Activated T-helper 17 cell treated with anti-CD3 and anti-CD28 coated beads, Interleukin-2, amount 50 U/mL, for 72 hours (primary cell): Measurements from ENCODE around the gene GPR139. TPM values are rescaled to one million over a fixed set of nuclear protein-coding genes. Genes with fewer than 3 reads are reported as not detected.

Experiments used
- ATAC-seq: fragments of 150-1000 bp; cut with Tn5 transposase; replicated peaks from 2 replicates; pipeline ENCODE4 v1.10.0; 2021; ENCODE audit warnings: mild to moderate bottlenecking, moderate library complexity
- H3K27ac Mint-ChIP-seq: one replicate; pipeline ENCODE4 v1.8.0; 2022; ENCODE audit warnings: mixed read lengths
- H3K27me3 Mint-ChIP-seq: one replicate; pipeline ENCODE4 v1.8.0; 2022; ENCODE audit warnings: mixed read lengths
- H3K36me3 Mint-ChIP-seq: one replicate; pipeline ENCODE4 v1.8.0; 2022; ENCODE audit warnings: low read depth, mild to moderate bottlenecking, mixed read lengths
- H3K4me1 Mint-ChIP-seq: one replicate; pipeline ENCODE4 v1.8.0; 2022; ENCODE audit warnings: mixed read lengths
- H3K4me3 Mint-ChIP-seq: one replicate; pipeline ENCODE4 v1.8.0; 2022; ENCODE audit warnings: mild to moderate bottlenecking, mixed read lengths
- H3K9me3 Mint-ChIP-seq: one replicate; pipeline ENCODE4 v1.8.0; 2022; ENCODE audit warnings: mixed read lengths
- total RNA-seq, 2 donors: library from RNA; stranded (reverse); gene quantifications; one replicate each; pipeline ENCODE4 v1.2.3, GENCODE V29; 2022

GPR139 gene
- total RNA-seq = not detected

DNA sequence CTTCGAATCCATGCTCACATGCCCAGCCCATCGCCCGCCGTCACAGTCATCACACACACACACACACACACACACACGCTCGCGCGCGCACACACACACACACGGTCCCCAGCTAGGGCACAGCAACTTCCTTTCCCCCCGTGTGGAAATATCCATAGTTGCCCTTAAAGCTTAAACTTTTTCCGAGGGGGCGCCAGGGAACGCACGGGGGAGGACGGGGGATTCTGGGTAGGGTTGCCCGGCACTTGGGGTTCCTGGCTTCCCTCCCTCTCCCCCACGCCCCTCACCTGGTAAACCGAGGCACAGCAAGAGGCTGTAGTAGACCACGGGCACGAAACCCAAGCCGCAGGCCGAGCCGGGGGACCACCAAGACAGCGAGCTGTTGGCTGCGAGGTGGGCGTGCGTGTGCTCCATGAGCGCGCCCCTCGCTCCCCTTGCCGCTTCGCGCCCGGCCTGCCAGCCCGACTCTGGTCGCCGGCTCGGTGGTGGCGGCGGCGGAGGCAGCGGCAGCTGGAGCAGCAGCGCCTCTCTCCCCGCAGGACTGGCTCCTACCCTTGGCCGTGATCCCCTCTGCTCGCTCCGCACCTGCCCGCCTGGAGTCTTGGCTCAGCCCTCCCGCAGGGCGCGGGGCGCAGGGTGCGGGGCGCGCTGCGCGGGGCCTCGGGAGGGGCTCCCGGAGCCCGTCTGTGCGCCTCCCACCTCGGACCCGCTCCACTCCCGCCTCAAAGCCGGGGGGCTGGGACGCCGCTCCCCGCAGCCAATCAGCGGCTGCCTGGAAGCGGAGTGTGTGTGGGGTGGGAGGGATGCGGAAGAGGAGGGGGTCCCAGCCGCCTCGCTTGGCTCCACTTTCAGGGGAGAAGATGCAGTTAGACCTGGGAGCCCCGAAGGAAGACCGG is at the start of gene GPR139:
Gene GPR139 (minus strand): TSS at position 688 of the 896 bp plus-strand sequence. CDS start 274 bp downstream, at position 414.
- ATAC-seq = no peak
- H3K27ac Mint-ChIP-seq = no peak within 1 kb of the TSS
- peaks cover 36% of the 10 kb centered on the region for H3K27me3 Mint-ChIP-seq
- no peaks in the 10 kb centered on the region for H3K4me1 Mint-ChIP-seq
- no peaks in the 10 kb centered on the region for H3K9me3 Mint-ChIP-seq
- no peaks in the 10 kb centered on the region for H3K36me3 Mint-ChIP-seq
- H3K4me3 Mint-ChIP-seq = no peak within 1 kb of the TSS

- ATAC-seq = no peak
- H3K27me3 Mint-ChIP-seq = peaks cover 20% of the 10 kb centered on the region
- no peak overlapping the region for H3K4me3 Mint-ChIP-seq
- H3K36me3 Mint-ChIP-seq = no peaks in the 10 kb centered on the region
- no peaks in the 10 kb centered on the region for H3K4me1 Mint-ChIP-seq
- H3K27ac Mint-ChIP-seq = no peak overlapping the region
- H3K9me3 Mint-ChIP-seq = peaks cover 14% of the 10 kb centered on the region
Observed at GRCh38 chr16:20122011-20122410, 48.3 kb upstream of the GPR139 start.

GRCh38 chr16:20114356-20114755 is 40.7 kb upstream of the GPR139 start:
- H3K27ac Mint-ChIP-seq = no peak overlapping the region
- H3K4me1 Mint-ChIP-seq = no peaks in the 10 kb centered on the region
- H3K36me3 Mint-ChIP-seq = no peaks in the 10 kb centered on the region
- H3K27me3 Mint-ChIP-seq = peaks cover 10% of the 10 kb centered on the region
- no peak for ATAC-seq
- H3K9me3 Mint-ChIP-seq = no peaks in the 10 kb centered on the region
- H3K4me3 Mint-ChIP-seq = no peak overlapping the region

DNA sequence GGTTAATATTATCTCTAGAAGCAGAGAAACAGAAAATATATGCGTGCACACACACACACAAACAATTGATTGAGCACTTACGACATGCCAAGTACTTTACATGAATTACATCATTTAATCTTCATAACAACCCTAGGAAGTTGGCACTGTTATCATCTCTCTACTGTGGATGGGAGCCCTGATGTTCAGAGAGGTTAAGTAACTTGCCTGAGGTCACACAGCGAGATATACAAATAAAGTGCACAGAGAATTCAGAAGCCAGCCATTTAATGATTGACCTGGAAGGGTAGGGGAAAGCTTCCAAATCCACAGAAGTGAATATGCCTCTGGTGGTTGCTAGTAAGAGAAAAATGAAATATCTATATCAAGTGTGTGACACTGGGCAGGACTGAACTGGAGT is 37.5 kb upstream of the GPR139 start:
- Mint-ChIP-seq H3K4me3 (no peak overlapping the region), H3K36me3 (no peaks in the 10 kb centered on the region), H3K9me3 (peaks cover 5% of the 10 kb centered on the region), H3K4me1 (no peaks in the 10 kb centered on the region), H3K27me3 (peaks cover 9% of the 10 kb centered on the region), H3K27ac (no peak overlapping the region)
- no peak for ATAC-seq

DNA sequence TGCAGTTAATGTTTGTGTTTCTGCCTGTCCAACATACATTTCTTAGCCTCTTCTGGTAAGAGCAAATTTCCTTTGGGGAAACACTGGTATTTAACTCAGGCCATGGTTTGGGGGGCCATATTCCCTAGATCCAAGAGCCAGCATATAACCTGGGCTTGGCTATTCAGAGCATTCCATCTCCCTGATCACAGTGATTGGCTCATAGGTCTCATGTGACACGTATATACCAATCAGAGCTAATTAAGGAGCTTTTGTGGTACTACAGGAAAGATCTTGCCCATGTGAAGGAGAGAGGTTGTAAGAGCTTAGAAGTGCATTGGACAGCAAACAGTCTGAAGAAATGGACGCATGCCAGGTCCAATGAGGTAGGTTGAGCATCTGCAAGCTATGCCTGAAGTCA is 33.4 kb upstream of the GPR139 start:
- Mint-ChIP-seq H3K4me1 (no peaks in the 10 kb centered on the region), H3K9me3 (peaks cover 8% of the 10 kb centered on the region)

GRCh38 chr16:20104563-20105183 is 31.0 kb upstream of the GPR139 start:
- Mint-ChIP-seq H3K27ac (no peak overlapping the region), H3K27me3 (peaks cover 9% of the 10 kb centered on the region), H3K9me3 (peaks cover 8% of the 10 kb centered on the region), H3K4me1 (no peaks in the 10 kb centered on the region), H3K4me3 (no peak overlapping the region), H3K36me3 (no peaks in the 10 kb centered on the region)
- no peak for ATAC-seq

More for the DNA sequence above, 33.4 kb upstream of the GPR139 start:
- Mint-ChIP-seq H3K27me3 (peaks cover 9% of the 10 kb centered on the region), H3K4me3 (no peak overlapping the region), H3K36me3 (no peaks in the 10 kb centered on the region), H3K27ac (no peak overlapping the region)
- no peak for ATAC-seq

GRCh38 chr16:20102521-20102920 is 28.8 kb upstream of the GPR139 start:
- no peak for ATAC-seq
- Mint-ChIP-seq H3K4me3 (no peak overlapping the region), H3K36me3 (no peaks in the 10 kb centered on the region), H3K27me3 (no peaks in the 10 kb centered on the region), H3K9me3 (peaks cover 3% of the 10 kb centered on the region), H3K27ac (no peak overlapping the region), H3K4me1 (no peaks in the 10 kb centered on the region)

GRCh38 chr16:20102021-20102420 is 28.3 kb upstream of the GPR139 start:
- peaks cover 3% of the 10 kb centered on the region for H3K9me3 Mint-ChIP-seq
- no peaks in the 10 kb centered on the region for H3K4me1 Mint-ChIP-seq
- no peak for ATAC-seq
- no peak overlapping the region for H3K4me3 Mint-ChIP-seq
- H3K27ac Mint-ChIP-seq = no peak overlapping the region
- H3K27me3 Mint-ChIP-seq = no peaks in the 10 kb centered on the region
- H3K36me3 Mint-ChIP-seq = no peaks in the 10 kb centered on the region

DNA sequence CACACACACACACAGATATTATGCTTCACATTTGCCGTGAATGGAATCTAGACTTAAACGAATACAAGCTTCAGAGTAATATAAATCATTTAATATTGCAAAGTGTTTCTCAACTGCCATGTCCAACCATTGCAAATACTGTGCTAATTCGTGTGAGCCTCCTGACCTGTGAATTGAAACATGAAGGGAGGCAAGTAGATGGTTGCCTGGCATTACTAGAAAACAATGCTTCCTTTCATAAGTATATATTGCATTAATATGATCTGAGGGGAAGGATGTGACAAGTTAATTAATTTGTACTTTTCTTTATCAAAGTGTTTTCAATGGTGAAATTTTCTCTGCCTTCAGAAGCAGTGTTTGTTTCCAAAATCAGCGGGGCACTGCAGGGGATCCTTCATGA is 25.7 kb upstream of the GPR139 start:
- Mint-ChIP-seq H3K27ac (no peak overlapping the region), H3K36me3 (no peaks in the 10 kb centered on the region), H3K4me3 (no peak overlapping the region), H3K9me3 (peaks cover 6% of the 10 kb centered on the region), H3K27me3 (peaks cover 3% of the 10 kb centered on the region), H3K4me1 (no peaks in the 10 kb centered on the region)
- ATAC-seq = no peak

- no peak for ATAC-seq
- Mint-ChIP-seq H3K4me3 (no peak overlapping the region), H3K4me1 (no peaks in the 10 kb centered on the region), H3K36me3 (no peaks in the 10 kb centered on the region), H3K9me3 (peaks cover 10% of the 10 kb centered on the region), H3K27ac (no peak overlapping the region), H3K27me3 (peaks cover 3% of the 10 kb centered on the region)
Observed at GRCh38 chr16:20094157-20094556, 20.5 kb upstream of the GPR139 start.

DNA sequence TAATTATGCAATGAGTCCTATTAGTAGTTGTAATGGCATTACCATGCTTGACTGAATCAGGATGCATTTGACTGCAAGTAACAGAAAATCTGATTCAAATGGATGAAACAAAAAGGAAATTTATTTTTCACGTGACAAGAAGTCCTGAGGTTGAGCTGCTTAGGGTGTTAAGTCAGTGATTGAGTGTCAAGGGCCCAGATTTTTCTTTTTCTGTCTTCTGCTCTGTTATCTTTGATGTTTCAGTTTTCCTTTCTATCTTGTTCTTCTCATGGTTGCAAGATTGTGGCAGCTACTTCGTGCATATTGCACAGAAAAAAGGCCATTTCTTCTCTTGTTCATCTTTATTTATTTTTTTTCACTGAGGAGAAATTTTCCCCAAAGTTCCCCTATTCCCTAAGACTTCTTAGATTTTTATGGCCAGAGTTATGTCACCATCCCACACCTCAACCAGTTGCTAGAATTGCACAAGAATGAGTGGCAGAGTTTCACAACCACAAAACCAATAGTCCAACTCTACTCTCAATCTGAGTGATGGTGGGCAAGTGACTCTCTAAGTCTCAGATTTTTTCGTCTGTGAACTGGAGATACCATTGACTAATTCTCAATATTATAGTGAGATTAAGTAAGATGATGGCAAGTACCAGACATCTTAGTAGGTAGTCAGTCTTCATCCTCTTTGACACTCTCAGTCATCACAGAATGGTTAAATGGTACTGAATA is 15.7 kb upstream of the GPR139 start:
- Mint-ChIP-seq H3K27me3 (peaks cover 5% of the 10 kb centered on the region), H3K4me1 (no peaks in the 10 kb centered on the region), H3K27ac (no peak overlapping the region), H3K36me3 (no peaks in the 10 kb centered on the region), H3K4me3 (no peak overlapping the region), H3K9me3 (peaks cover 13% of the 10 kb centered on the region)
- no peak for ATAC-seq

DNA sequence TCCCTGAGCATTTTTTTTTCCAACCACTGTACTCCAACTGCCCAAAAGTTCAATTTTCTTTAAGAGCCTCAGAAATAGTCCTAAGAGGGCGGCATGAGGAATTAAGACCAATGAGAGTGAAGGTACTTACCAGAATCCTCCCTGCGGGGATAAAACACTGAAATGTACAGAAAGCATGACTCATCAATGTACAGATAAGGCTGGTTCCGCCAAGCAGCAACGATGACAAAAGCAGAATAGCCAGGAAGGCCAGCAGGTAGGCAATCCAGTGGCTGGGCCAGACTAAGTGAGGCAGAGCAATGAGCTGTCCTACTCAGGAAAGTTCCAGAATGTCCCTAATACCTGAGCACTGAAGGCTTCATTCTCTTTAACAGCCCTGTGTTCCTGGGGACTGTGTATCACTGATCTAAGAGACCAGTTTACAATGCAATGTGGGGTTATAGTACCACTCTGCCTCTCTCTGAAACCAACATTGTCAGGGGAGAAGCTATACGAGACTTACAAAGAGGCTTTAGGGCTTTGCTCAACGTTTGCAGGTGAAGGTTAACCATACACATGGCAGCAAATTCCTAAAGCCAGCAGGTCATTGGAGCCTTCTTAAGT is 11.0 kb upstream of the GPR139 start:
- Mint-ChIP-seq H3K9me3 (peaks cover 10% of the 10 kb centered on the region), H3K27me3 (peaks cover 12% of the 10 kb centered on the region), H3K4me3 (no peak overlapping the region), H3K4me1 (no peaks in the 10 kb centered on the region), H3K27ac (no peak overlapping the region), H3K36me3 (no peaks in the 10 kb centered on the region)
- ATAC-seq = no peak

DNA sequence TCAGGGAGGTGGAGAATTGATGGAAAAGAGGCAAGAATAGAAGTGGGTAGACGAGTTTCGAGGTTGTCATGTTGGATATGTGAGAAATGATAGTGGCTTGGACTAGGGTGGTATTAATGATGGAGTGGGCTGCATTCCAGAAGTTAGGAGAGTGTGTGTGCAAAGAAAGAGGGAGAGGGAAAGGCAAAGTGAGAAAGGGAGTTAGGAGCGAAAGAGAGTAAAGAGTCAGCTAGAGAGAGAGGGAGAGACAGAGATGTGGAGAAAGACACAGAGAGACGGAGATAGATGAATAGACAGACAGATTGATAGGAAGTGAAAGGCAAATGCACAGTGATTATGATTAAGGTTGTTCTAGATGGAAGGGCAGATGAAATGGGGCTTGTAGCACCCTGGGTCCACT is 5.4 kb upstream of the GPR139 start:
- Mint-ChIP-seq H3K27ac (no peak overlapping the region), H3K4me3 (no peak overlapping the region), H3K9me3 (peaks cover 4% of the 10 kb centered on the region), H3K4me1 (no peaks in the 10 kb centered on the region), H3K36me3 (no peaks in the 10 kb centered on the region), H3K27me3 (peaks cover 31% of the 10 kb centered on the region)
- ATAC-seq = no peak

- no peak overlapping the region for H3K27ac Mint-ChIP-seq
- H3K4me3 Mint-ChIP-seq = no peak overlapping the region
- no peak for ATAC-seq
- peaks cover 37% of the 10 kb centered on the region for H3K27me3 Mint-ChIP-seq
- H3K36me3 Mint-ChIP-seq = no peaks in the 10 kb centered on the region
- H3K4me1 Mint-ChIP-seq = no peaks in the 10 kb centered on the region
- peaks cover 4% of the 10 kb centered on the region for H3K9me3 Mint-ChIP-seq
Observed at GRCh38 chr16:20075243-20075642, 1.6 kb upstream of the GPR139 start.
